Measurements from ENCODE around the gene CYP4V2. TPM values are rescaled to one million over a fixed set of nuclear protein-coding genes. Genes with fewer than 3 reads are reported as not detected.
A peak's percentile ranks its signal among the peaks of the same experiment; 100 is the strongest.

Gene CYP4V2
- total RNA-seq, 1 donor from 2014 or later = 13.3 TPM

- Mint-ChIP-seq H3K27ac (ENCODE audit: unreplicated experiment) (no peak overlapping the region), H3K27me3 (ENCODE audit: low read depth) (peaks cover 20% of the 10 kb centered on the region), H3K4me1 (ENCODE audit: low read depth) (peaks cover 17% of the 10 kb centered on the region), H3K9me3 (ENCODE audit: low read depth) (peaks cover 3% of the 10 kb centered on the region), H3K4me3 (ENCODE audit: unreplicated experiment) (no peak overlapping the region), H3K36me3 (ENCODE audit: low read depth) (peaks cover 7% of the 10 kb centered on the region)
- TF ChIP-seq, protein P1, sequence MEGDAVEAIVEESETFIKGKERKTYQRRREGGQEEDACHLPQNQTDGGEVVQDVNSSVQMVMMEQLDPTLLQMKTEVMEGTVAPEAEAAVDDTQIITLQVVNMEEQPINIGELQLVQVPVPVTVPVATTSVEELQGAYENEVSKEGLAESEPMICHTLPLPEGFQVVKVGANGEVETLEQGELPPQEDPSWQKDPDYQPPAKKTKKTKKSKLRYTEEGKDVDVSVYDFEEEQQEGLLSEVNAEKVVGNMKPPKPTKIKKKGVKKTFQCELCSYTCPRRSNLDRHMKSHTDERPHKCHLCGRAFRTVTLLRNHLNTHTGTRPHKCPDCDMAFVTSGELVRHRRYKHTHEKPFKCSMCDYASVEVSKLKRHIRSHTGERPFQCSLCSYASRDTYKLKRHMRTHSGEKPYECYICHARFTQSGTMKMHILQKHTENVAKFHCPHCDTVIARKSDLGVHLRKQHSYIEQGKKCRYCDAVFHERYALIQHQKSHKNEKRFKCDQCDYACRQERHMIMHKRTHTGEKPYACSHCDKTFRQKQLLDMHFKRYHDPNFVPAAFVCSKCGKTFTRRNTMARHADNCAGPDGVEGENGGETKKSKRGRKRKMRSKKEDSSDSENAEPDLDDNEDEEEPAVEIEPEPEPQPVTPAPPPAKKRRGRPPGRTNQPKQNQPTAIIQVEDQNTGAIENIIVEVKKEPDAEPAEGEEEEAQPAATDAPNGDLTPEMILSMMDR (IDR thresholded peaks at IDR 0.05) = no peak
- no peak for DNase-seq (ENCODE audit: low spot score)
Measured at GRCh38 chr4:186188107-186188506, 3.3 kb upstream of the CYP4V2 start.

- Mint-ChIP-seq H3K4me1 (ENCODE audit: low read depth) (peaks cover 19% of the 10 kb centered on the region), H3K4me3 (ENCODE audit: unreplicated experiment) (no peak overlapping the region), H3K36me3 (ENCODE audit: low read depth) (peaks cover 4% of the 10 kb centered on the region), H3K9me3 (ENCODE audit: low read depth) (peaks cover 1% of the 10 kb centered on the region), H3K27ac (ENCODE audit: unreplicated experiment) (no peak overlapping the region), H3K27me3 (ENCODE audit: low read depth) (peaks cover 10% of the 10 kb centered on the region)
- no peak for DNase-seq (ENCODE audit: low spot score)
- TF ChIP-seq, protein P1 (IDR thresholded peaks at IDR 0.05) = no peak
Measured at GRCh38 chr4:186189656-186190055, 1.7 kb upstream of the CYP4V2 start.

DNA sequence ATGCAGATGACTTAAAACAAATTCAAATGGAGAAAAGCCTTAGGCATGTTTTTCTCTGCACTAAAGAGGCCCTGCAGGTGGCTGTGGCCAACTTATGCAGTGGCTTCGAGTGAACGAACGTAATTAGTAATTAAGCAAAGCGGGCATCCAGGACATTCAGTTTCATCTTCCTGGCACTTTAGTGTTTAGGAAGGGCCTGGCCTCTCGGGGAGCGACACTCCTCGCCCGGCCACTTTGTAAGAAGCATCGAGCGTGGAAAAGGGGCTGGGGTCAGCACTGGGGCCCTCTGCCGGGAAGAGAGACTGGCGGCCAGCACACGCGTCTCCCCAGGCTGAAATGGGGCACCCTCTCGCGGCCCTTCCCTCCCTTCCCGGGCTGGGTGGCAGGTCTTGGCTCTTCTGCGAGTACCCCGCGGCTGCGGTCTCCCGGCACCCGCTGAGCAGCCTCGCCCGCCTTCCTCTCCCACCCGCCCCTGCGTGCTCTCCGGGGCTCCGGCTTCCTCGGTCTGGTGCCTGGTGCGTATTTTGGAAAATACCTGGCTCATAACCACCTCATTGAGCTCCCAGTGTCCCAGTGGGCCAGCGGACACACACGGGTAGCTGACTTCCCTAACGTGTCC, 677 bp upstream of the CYP4V2 start:
- Mint-ChIP-seq H3K27ac (ENCODE audit: unreplicated experiment) (peak overlapping the region; percentile 79), H3K4me3 (ENCODE audit: unreplicated experiment) (peak overlapping the region; percentile 90), H3K9me3 (ENCODE audit: low read depth) (no peaks in the 10 kb centered on the region), H3K27me3 (ENCODE audit: low read depth) (peaks cover 2% of the 10 kb centered on the region), H3K36me3 (ENCODE audit: low read depth) (no peaks in the 10 kb centered on the region), H3K4me1 (ENCODE audit: low read depth) (peaks cover 19% of the 10 kb centered on the region)
- TF ChIP-seq, protein P1 (IDR thresholded peaks at IDR 0.05) = peak; percentile 33
- DNase-seq (ENCODE audit: low spot score) = no peak

- peaks cover 19% of the 10 kb centered on the region for H3K4me1 Mint-ChIP-seq (ENCODE audit: low read depth)
- H3K4me3 Mint-ChIP-seq (ENCODE audit: unreplicated experiment) = peak overlapping the region; percentile 86
- H3K27me3 Mint-ChIP-seq (ENCODE audit: low read depth) = no peaks in the 10 kb centered on the region
- TF ChIP-seq, protein P1 (IDR thresholded peaks at IDR 0.05) = no peak
- no peaks in the 10 kb centered on the region for H3K9me3 Mint-ChIP-seq (ENCODE audit: low read depth)
- H3K36me3 Mint-ChIP-seq (ENCODE audit: low read depth) = peaks cover 4% of the 10 kb centered on the region
- H3K27ac Mint-ChIP-seq (ENCODE audit: unreplicated experiment) = peak overlapping the region; percentile 89
- DNase-seq (ENCODE audit: low spot score) = no peak
Measured at GRCh38 chr4:186192066-186192612, 772 bp downstream of the CYP4V2 start.

GRCh38 chr4:186193851-186194250, 2.5 kb downstream of the CYP4V2 start:
- H3K4me1 Mint-ChIP-seq (ENCODE audit: low read depth) = peaks cover 19% of the 10 kb centered on the region
- DNase-seq (ENCODE audit: low spot score) = no peak
- no peak overlapping the region for H3K4me3 Mint-ChIP-seq (ENCODE audit: unreplicated experiment)
- TF ChIP-seq, protein P1 (IDR thresholded peaks at IDR 0.05) = no peak
- H3K27me3 Mint-ChIP-seq (ENCODE audit: low read depth) = no peaks in the 10 kb centered on the region
- no peak overlapping the region for H3K27ac Mint-ChIP-seq (ENCODE audit: unreplicated experiment)
- no peaks in the 10 kb centered on the region for H3K9me3 Mint-ChIP-seq (ENCODE audit: low read depth)
- peaks cover 7% of the 10 kb centered on the region for H3K36me3 Mint-ChIP-seq (ENCODE audit: low read depth)
